NB4 (cell line): Measurements from ENCODE around the gene CDSN.

Experiments
- DNase-seq: peaks from one replicate; pipeline ENCODE4 v3.0.0; 2010; ENCODE audit warnings: low read depth
- H3K4me3 ChIP-seq: one replicate; pipeline ENCODE4 v1.5.1; 2011; ENCODE audit warnings: mild to moderate bottlenecking, low read depth, low read length, moderate library complexity
- CTCF ChIP-seq: IDR thresholded peaks from one replicate; pipeline ENCODE4 v1.5.1; 2012; ENCODE audit warnings: low read depth, low read length
- MYC ChIP-seq: IDR thresholded peaks from 2 replicates; pipeline ENCODE4 v1.6.1; 2011; ENCODE audit warnings: low read depth, low read length
- POLR2A ChIP-seq: IDR thresholded peaks from 2 replicates; pipeline ENCODE4 v1.6.1; 2011; ENCODE audit warnings: mild to moderate bottlenecking; ENCODE audit not compliant: insufficient read length; ENCODE audit errors: extremely low read depth
- TF ChIP-seq, protein P1 (sequence below): IDR thresholded peaks from 2 replicates; pipeline ENCODE4 v1.6.1; 2011; ENCODE audit warnings: low read depth, low read length

CDSN gene

GRCh38 chr6:31163922-31164321 is 43.7 kb upstream of the CDSN start:
- TF ChIP-seq CTCF: no peak
- TF ChIP-seq, protein P1, sequence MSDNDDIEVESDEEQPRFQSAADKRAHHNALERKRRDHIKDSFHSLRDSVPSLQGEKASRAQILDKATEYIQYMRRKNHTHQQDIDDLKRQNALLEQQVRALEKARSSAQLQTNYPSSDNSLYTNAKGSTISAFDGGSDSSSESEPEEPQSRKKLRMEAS: no peak
- no peak for TF ChIP-seq MYC
- H3K4me3 ChIP-seq: no peak overlapping the region
- no peak for DNase-seq

DNA sequence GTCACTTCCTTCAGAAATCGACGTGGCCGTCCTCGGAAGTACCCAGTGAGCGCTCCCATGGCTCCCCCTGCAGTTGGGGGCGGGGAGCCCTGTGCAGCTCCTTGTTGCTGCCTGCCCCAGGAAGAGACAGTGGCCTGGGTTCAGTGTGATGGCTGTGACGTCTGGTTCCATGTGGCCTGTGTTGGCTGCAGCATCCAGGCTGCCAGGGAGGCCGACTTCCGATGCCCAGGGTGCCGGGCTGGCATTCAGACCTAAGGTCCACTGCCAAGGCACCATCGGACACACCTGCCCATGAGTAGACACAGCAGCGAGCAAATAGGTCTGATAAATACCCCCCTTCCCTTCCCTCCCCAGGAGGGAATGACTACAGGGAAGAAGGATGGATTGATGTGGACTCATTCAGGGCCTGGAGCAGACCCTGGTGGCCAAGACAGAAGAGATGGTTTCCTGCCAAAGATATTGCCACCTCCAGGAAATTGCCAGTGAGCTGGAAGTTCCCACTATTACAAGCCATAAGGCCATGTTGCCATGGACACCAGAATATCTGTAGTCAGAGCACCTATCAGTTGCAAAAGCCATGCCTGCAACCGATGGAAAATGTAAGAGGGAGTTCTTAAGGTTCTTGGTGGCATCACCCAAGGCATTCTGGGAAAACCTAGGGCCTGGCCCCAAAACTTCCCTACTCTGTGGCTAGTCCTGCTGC is 42.4 kb upstream of the CDSN start:
- H3K4me3 ChIP-seq: no peak overlapping the region
- no peak for DNase-seq
- TF ChIP-seq MYC: no peak
- TF ChIP-seq, protein P1: no peak
- no peak for TF ChIP-seq POLR2A
- no peak for TF ChIP-seq CTCF

- DNase-seq: no peak
- TF ChIP-seq, protein P1: no peak
- TF ChIP-seq MYC: no peak
- no peak for TF ChIP-seq POLR2A
- no peak for TF ChIP-seq CTCF
- no peak overlapping the region for H3K4me3 ChIP-seq
Measured at GRCh38 chr6:31161216-31162126, 41.2 kb upstream of the CDSN start.

- peak overlapping the region; percentile 93 for H3K4me3 ChIP-seq
- TF ChIP-seq, protein P1: no peak
- TF ChIP-seq POLR2A (no peak), CTCF (no peak), MYC (no peak)
- no peak for DNase-seq
Measured at GRCh38 chr6:31158863-31159855, 38.9 kb upstream of the CDSN start.

DNA sequence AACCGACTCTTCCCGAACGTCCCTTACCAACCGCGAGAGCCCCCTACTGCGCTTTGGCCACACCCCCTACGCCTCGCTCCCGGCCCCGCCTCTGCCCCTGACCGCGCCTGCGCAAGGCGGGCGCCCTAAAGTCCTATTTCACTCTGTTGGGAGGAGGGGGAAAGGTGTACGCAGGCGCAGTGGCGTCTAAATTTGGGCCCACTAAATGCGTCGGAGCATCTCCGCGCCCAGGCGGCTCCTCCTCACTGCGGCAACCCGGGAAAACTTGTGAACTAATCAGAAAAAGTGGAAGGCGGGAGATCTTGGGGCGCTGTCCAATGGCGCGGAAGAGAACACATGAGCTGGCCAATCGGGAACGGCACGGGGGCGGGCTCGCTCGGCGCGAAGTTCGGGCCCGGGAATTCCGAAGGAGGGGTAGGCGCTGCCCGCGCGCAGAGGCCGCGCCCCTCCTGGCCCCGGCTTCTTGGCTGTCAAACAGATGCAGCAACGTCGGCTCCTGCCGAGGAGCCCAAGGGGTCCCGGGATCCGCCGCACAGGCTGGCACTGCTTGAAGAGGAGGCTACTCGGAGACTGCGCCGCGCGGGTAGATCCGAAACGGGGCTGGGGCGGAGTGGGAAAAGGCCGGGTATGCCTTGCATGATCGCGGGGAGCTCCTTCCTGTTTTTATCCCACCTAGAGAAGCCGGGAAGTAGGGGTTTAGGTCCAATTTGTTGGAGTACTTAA is 38.1 kb upstream of the CDSN start, which contains the start of gene TCF19:
Gene TCF19 (plus strand): TSS at position 450 of the 723 bp plus-strand sequence. CDS start 881 bp downstream, outside the sequence.
- no peak for TF ChIP-seq CTCF
- TF ChIP-seq POLR2A: peak; percentile 28
- peak within 1 kb of the TSS; percentile 93 for H3K4me3 ChIP-seq
- DNase-seq: peak; percentile 99
